Measurements from ENCODE around the gene SLC26A9. TPM values are rescaled to one million over a fixed set of nuclear protein-coding genes. Genes with fewer than 3 reads are reported as not detected.

SLC26A9 gene
- total RNA-seq, 1 donor from 2014 or later: 0.23 TPM

DNA sequence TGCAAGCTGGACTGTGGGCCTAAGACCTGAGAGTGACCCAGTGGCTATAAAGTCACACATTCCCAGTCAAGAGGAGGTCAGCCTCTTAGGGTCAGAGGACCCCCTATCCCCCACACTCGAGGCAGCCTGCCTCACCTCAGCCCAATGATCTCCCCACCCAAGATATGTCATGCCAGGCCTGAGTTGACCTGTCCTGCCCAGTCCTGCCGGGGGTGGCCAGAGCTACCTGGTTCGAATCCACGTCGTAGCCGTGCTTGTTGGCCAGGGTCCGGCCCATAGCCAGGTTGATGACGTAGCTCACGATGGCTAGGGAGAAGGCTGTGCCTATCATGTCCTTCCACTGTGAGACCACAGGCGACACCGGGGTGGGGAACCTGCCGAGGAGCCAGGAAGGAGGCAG lies 15.6 kb downstream of the SLC26A9 start:
- no peak for DNase-seq (ENCODE audit: extremely low read depth, low read depth, low spot score)

DNA sequence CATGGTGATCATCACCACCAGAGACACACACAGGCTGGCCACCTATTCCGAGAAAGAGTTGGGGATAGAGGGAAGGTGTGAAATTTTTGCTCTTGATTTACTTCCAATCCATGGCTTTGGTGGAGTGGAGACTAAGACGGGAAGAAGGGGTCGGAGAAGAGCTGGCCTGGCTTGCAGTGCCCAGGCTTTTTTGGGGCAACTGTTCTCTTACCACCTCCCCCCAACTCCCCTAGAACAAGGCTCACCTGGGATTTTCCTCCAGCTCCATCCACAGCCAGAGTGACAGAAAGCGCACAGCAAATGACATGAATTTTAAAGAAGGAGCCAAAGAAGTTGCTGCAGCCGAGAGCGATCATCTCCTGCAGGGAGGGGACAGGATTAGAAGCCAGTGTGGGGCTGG lies 16.0 kb downstream of the SLC26A9 start:
- DNase-seq (ENCODE audit: extremely low read depth, low read depth, low spot score): no peak

DNA sequence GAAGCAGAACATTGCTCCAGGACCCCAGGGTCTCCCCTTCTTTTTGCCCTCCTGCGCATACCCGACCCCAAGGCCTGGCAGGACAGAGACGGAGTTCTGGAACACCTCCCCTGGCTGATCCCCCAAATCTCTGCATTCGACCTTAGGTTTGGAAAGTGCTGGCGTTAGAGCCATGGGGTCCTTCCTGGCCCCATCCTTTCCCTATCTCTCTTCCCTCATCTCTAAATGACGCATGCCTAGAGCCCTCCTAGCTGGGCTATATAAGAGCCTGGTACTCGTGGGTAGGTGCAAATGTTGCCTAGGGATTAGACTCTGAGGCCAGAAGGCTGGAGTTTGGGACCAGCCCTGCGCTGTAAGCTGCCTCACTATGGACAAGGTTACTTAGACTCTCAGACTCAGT lies 16.6 kb downstream of the SLC26A9 start:
- no peak for DNase-seq (ENCODE audit: extremely low read depth, low read depth, low spot score)

- no peak for DNase-seq (ENCODE audit: extremely low read depth, low read depth, low spot score)
Observed at GRCh38 chr1:205926213-205926612, 17.0 kb downstream of the SLC26A9 start.

- no peak for DNase-seq (ENCODE audit: extremely low read depth, low read depth, low spot score)
Observed at GRCh38 chr1:205925736-205926135, 17.5 kb downstream of the SLC26A9 start.

DNA sequence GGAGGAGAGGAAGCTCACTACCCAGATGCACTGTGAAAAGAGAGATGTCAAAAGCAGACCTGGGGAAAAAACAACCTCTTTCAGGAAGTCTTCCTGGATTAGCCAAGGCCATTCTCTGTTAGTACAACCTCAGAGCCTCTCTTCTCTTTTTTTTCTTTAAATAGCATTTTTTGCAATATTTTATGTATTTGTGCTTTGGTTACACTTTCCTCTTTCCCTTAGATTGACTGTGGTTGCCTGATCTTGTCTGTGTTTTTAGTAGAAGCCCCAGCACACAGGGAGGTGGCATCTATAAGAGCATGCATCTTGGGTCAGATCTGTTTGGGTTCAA lies 18.8 kb downstream of the SLC26A9 start:
- no peak for DNase-seq (ENCODE audit: extremely low read depth, low read depth, low spot score)

GRCh38 chr1:205923651-205924459 lies 19.4 kb downstream of the SLC26A9 start:
- DNase-seq (ENCODE audit: extremely low read depth, low read depth, low spot score): no peak

DNA sequence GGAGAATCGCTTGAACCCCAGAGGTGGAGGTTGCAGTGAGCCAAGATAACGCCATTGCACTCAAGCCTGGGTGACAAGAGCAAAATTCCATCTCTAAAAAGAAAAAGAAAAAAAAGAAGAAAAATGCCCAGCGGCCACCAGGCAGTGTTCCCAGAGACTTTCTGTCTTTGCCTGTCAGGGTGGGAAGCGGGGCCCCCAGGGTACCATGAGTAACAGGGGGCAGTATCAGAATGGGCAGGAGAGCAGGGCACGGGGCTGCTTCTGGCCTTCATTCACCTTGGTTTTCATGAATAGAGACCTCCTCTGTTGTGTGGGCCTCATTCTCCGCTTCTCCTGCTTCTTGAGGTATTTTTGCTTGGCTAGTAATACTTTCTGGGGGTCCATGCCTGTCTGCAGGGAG lies 20.4 kb downstream of the SLC26A9 start:
- DNase-seq (ENCODE audit: extremely low read depth, low read depth, low spot score): no peak

DNA sequence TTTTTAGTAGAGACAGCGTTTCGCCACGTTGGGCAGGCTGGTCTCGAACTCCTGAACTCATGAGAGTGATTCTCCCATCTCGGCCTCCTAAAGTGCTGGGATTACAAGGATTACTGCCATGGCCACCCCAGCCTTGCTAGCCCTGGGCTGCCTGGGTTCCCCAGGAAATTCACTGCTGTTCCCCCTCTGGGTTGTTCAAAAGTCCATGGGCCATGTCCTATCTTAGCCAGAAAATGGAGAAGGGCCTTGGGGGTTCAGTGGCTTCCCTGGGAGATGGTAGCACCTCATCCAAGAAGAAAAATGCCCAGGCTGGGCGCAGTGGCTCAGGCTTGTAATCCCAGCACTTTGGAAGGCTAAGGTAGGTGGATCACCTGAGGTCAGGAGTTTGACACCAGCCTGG lies 20.9 kb downstream of the SLC26A9 start:
- no peak for DNase-seq (ENCODE audit: extremely low read depth, low read depth, low spot score)

DNA sequence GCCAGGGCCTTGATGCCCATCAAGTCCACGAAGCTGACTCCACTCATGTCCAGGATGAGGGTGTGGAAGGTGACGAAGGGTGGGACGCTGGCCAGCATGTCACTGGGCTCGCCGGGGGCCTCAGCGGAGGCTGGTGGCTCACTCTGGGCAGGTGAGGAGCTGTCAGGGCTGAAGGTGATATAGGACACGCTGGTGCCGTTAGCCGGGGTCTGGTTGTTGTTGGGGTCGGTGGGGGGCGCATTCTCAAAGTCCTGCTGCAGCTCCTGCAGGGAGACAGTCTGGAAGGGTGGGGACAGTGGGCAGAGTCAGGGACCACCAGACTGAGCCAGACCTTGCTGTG lies 21.7 kb downstream of the SLC26A9 start:
- no peak for DNase-seq (ENCODE audit: extremely low read depth, low read depth, low spot score)

DNA sequence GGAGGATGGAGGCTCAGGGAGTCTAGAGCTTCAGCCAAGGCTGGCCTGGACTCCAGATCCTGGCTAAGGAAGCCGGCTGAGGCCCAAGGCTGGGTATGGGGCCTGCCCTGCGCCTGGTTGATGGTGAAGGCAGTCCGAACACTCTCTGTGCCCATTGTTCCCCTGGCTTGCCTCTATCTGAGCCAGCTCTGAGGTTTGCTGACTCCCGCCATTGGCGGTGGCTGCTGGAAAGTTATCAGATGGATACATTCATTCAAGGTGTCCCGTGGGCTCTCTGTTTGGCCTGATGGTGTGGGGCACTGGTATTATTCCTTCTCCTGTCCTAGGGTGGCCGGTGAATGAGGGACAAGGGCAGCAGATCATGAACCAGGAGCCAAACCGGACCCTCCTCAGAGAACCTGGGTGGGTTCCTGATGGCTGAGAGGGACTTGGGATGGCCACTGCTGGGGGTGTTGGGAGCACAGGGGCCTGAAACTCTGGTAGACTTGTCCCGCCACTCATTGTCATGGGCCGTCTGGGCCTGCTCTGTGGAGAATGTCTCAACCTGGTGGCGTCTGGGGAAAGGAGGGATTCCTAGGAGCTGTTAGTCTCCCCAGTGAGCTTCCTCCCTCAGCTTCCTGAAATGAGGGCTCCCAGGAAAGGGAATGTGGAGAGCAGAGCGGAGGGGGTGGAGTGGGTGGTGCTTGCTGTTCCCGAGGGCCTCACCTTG lies 22.2 kb downstream of the SLC26A9 start:
- no peak for DNase-seq (ENCODE audit: extremely low read depth, low read depth, low spot score)

GRCh38 chr1:205920159-205920558 lies 23.1 kb downstream of the SLC26A9 start:
- DNase-seq (ENCODE audit: extremely low read depth, low read depth, low spot score): no peak

DNA sequence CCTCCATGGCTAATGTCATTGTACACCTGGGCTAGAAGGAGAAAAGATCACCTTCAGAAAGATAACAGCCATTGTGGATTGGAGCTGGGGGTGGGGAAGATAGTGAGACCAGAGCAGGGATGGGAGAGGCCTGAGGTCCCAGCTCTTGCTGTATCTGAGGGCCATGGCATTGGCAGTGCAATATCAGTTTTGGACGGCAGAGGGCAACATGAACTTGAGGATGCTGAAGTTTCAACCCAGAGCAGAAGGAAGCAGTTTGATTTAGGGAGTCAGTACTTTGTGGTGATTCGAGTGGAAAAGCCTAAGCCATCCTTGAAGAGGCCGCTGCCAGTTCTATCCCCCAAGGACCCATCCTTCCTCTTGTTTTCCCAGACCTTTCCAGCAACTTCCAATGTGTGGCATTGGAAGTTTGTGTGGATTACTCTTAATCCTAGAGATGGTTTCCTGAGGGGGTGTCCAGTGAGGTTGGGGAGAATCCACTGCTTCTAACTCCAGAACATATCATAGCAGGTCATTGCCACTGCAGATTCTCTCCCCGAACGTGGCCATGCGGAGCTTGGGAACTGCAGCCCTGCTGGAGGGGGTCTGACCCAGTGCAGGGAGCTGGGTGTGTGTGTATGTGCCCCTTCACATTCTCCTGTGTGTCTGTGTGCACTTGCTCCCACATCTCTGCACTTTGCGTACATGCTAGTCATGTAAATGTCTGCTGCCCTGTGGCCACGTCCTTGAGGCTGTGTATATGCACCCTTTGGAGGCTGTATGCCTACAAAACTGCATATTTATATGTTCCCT lies 24.1 kb downstream of the SLC26A9 start:
- DNase-seq (ENCODE audit: extremely low read depth, low read depth, low spot score): no peak

DNA sequence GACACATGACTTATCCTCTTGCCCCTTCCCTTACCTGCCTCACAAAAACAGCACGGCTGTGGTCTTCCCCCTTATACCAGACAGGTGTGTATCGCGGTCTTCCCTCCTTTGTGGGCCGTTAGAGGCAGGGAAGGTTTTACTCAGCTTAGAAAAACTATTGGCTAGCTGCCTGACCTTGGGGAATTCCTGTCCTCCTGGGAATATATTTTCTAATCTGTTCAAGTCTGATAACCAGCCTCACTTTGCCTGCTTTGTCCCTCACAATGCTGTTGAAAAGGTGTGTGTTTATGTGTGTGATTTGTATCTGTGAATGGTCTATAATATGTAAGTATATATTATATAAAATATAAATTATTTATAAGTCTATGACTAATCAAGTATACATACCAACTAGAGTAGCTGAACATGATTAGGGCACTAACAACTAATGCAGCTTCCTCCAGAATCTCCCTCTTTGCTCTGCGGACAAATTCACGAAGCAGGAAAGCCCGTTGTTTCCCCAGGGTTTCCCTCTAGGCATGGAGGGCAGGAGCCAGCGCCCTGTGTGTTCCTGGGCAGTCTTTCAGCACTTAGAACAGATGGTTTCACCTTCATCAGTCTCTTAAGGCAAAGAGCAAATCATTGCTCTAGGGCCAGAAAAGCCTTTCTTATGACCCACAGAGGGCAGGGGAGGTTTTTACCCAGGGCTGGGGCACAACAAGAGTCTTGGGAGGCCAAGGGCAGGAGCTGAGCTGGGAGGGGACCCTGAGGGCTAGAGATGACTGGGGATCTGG lies 25.6 kb downstream of the SLC26A9 start:
- no peak for DNase-seq (ENCODE audit: extremely low read depth, low read depth, low spot score)

GRCh38 chr1:205916541-205916940 lies 26.7 kb downstream of the SLC26A9 start:
- no peak for DNase-seq (ENCODE audit: extremely low read depth, low read depth, low spot score)

DNA sequence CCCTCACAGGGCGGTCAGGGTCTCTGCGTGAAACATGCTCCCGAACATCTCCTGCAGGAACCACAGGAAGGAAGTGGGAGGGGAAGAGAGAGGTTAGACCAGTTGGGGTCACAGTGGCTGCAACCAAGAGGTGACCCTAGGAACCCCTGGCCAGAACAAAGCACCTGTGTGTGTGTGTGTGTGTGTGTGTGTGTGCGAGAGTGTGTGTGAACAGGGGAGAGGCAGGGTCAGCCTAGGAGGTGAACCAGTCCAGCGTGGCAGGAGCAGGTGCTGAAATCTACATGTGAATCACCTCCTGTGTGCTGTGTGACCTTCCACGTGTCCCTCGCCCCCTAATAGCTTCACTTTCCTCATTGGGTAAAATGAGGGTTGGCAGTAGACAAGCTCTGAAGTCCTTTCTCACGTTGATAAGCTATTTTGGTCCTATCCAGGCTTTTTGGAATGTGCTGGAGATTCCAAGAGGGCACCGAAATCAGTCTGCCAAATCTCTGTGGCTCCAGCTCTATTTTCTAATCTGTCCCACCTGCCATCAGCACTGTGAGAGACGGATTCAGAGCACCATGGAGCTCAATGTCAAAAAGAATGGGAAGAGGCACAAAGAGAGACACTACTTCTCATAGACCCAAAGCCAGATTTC lies 27.8 kb downstream of the SLC26A9 start:
- no peak for DNase-seq (ENCODE audit: extremely low read depth, low read depth, low spot score)

- no peak for DNase-seq (ENCODE audit: extremely low read depth, low read depth, low spot score)
Observed at GRCh38 chr1:205914730-205915129, 28.5 kb downstream of the SLC26A9 start.

DNA sequence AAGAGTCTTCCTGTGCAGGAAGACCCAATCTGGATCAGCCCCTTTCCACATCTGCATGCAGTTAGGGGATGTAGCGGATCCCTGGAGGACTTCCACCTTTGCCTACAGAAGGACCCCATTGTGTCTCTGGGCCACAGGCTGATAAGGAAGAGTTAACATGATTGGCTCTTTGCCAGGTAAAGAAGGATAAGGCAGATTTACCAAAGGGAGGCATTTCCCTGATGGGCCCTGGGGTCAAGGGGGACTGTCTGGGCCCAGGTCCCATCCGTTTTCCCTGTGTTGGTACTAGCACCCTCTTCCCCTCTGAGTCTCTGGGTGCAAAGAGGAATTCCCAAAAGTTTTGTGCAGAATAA lies 29.1 kb downstream of the SLC26A9 start:
- no peak for DNase-seq (ENCODE audit: extremely low read depth, low read depth, low spot score)

GRCh38 chr1:205913451-205914154 lies 29.7 kb downstream of the SLC26A9 start:
- DNase-seq (ENCODE audit: extremely low read depth, low read depth, low spot score): no peak

DNA sequence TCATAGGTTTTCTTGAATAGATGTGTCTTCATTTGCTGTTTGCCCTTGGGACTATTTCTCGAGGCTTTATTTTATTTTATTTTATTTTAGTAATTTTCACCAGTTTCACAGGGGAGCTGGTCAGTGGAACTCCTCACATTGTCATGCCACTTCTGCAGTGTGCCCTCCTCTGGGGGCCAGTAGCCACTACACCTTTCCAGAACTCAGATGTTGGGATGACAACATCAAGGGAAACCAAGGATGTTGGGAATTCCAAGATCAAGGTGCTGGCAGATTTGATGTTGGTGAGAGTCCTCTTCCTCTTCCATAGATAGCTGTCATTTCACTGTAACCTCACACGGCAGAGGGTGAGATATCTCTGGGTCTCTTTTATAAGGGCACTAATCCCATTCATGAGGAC lies 35.5 kb downstream of the SLC26A9 start:
- no peak for DNase-seq (ENCODE audit: extremely low read depth, low read depth, low spot score)
